NCI-H524 (cell line): ENCODE results near the gene ADORA2A.

Source experiments
- DNase-seq, 2 experiments: peaks; one replicate each; lab custom pipeline; 2025; lab: John Stamatoyannopoulos, UW

The ADORA2A gene

GRCh38 chr22:24427500-24428164 lies at the start of gene ADORA2A:
ADORA2A (plus strand) TSS chr22:24427599; CDS start chr22:24433405, 5,806 bp downstream.
- DNase-seq: no peak

GRCh38 chr22:24379536-24379935 lies 47.9 kb upstream of the ADORA2A start:
- no peak for DNase-seq

- DNase-seq: peak; percentile 98 to 100
These were observed 47.0 kb upstream of the ADORA2A start for GRCh38 chr22:24380220-24380904.

- no peak for DNase-seq
These were observed 46.5 kb upstream of the ADORA2A start for GRCh38 chr22:24380905-24381230.

- DNase-seq: no peak
These were observed 44.3 kb upstream of the ADORA2A start for GRCh38 chr22:24383061-24383460.

- no peak for DNase-seq
These were observed 43.3 kb upstream of the ADORA2A start for GRCh38 chr22:24384131-24384530.

GRCh38 chr22:24386937-24387471 lies 40.4 kb upstream of the ADORA2A start:
- no peak for DNase-seq

GRCh38 chr22:24389680-24390079 lies 37.7 kb upstream of the ADORA2A start:
- DNase-seq: no peak

- no peak for DNase-seq
These were observed 37.2 kb upstream of the ADORA2A start for GRCh38 chr22:24390156-24390555.

- DNase-seq: no peak
These were observed 36.8 kb upstream of the ADORA2A start for GRCh38 chr22:24390576-24390975.

GRCh38 chr22:24391836-24392217 lies 35.6 kb upstream of the ADORA2A start:
- no peak for DNase-seq

GRCh38 chr22:24392218-24392931 lies 35.0 kb upstream of the ADORA2A start:
- no peak for DNase-seq

- DNase-seq: no peak
These were observed 34.3 kb upstream of the ADORA2A start for GRCh38 chr22:24393012-24393559.

GRCh38 chr22:24393848-24394247 lies 33.6 kb upstream of the ADORA2A start:
- DNase-seq: no peak

- peak in 1 of 2 experiments; percentile 14 for DNase-seq
These were observed 33.1 kb upstream of the ADORA2A start for GRCh38 chr22:24394254-24394653.

- no peak for DNase-seq
These were observed 29.0 kb upstream of the ADORA2A start for GRCh38 chr22:24398409-24398808.

GRCh38 chr22:24400034-24400725 lies 27.2 kb upstream of the ADORA2A start:
- DNase-seq: no peak

- no peak for DNase-seq
These were observed 26.4 kb upstream of the ADORA2A start for GRCh38 chr22:24400726-24401596.

- DNase-seq: no peak
These were observed 25.4 kb upstream of the ADORA2A start for GRCh38 chr22:24401931-24402367.

GRCh38 chr22:24402460-24403192 lies 24.8 kb upstream of the ADORA2A start:
- DNase-seq: no peak
